B cell (primary cell): ENCODE measurements around the gene ADGRL2.

Experiments
- EZH2 ChIP-seq: IDR thresholded peaks from 2 replicates; pipeline ENCODE4 v1.6.1; 2012; ENCODE audit warnings: borderline replicate concordance, low read depth, mild to moderate bottlenecking, moderate library complexity, low read length; ENCODE audit not compliant: insufficient read depth, poor library complexity, severe bottlenecking
- TF ChIP-seq, protein P1 (sequence below): fragments of 200-600 bp; IDR thresholded peaks from one replicate; pipeline ENCODE4 v1.8.0; 2022; ENCODE audit warnings: antibody characterized with exemption, mild to moderate bottlenecking

DNA sequence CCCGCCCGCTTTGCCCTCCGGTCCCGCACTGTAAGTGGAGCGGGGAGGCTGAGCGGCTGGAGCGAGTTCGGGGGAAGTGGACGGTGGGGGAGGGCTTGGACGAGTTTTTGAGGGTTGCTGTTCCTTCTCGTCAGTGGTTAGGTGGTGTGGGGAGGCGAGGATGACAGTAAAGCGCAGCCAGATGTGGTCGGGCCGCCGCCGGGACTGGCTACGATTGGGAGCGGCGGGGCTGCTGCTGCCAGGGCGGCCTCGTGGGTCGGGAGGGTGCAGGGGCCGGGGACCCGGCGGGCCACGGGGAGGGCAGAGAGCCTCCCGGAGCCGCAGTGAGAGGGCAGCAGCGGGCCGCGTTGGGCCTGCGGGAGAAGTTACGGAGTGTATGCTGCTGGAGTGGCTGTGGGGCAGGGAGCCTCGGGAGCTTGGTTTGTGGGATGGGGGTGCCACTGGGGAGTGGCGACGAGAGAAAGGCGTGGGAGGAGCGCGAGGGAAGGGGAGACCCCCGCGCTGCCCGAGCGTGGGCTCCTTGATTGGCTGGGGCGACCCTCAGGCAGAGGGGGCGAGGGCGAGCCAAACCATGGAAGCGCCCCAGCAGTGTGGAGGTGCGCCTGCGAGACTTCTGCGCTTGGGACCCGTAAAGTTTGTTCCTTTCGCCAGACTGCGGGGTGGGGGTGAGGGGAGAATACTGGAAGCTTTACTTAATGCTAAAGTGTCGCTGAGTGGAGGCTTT is 2.1 kb downstream of the ADGRL2 start:
- TF ChIP-seq, protein P1, sequence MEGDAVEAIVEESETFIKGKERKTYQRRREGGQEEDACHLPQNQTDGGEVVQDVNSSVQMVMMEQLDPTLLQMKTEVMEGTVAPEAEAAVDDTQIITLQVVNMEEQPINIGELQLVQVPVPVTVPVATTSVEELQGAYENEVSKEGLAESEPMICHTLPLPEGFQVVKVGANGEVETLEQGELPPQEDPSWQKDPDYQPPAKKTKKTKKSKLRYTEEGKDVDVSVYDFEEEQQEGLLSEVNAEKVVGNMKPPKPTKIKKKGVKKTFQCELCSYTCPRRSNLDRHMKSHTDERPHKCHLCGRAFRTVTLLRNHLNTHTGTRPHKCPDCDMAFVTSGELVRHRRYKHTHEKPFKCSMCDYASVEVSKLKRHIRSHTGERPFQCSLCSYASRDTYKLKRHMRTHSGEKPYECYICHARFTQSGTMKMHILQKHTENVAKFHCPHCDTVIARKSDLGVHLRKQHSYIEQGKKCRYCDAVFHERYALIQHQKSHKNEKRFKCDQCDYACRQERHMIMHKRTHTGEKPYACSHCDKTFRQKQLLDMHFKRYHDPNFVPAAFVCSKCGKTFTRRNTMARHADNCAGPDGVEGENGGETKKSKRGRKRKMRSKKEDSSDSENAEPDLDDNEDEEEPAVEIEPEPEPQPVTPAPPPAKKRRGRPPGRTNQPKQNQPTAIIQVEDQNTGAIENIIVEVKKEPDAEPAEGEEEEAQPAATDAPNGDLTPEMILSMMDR, result no peak
- TF ChIP-seq EZH2, result no peak
